Bladder microvascular endothelial cell (primary cell): Measurements from ENCODE around the gene GRIN3B. TPM values are rescaled to one million over a fixed set of nuclear protein-coding genes. Genes with fewer than 3 reads are reported as not detected.

Experiments used
- total RNA-seq: library from RNA; depleted of rRNA; stranded (reverse); fragments of >200 nt; gene quantifications from 2 replicates; pipeline ENCODE4 v1.2.3, GENCODE V29; 2014

The GRIN3B gene
- total RNA-seq: 0.50 and 0.97 TPM in 2 replicates

GRCh38 chr19:1000095-1000494, at the start of gene GRIN3B:
TSS of gene GRIN3B (plus strand) at chr19:1000419. CDS start at chr19:1000438, 19 bp downstream.

GRCh38 chr19:984165-984967, 15.9 kb upstream of the GRIN3B start, which contains the start of gene WDR18:
TSS of gene WDR18 (plus strand) at chr19:984345. CDS start at chr19:984354, 9 bp downstream.

GRCh38 chr19:1020868-1021425, 20.7 kb downstream of the GRIN3B start, which contains the start of gene TMEM259:
TSS of gene TMEM259 (minus strand) at chr19:1021123. CDS start at chr19:1020996, 127 bp downstream.

GRCh38 chr19:1025960-1026782, 26.0 kb downstream of the GRIN3B start, which contains the start of gene CNN2:
TSS of gene CNN2 (plus strand) at chr19:1026608. CDS start at chr19:1026662, 54 bp downstream.

GRCh38 chr19:1039646-1040475, 39.6 kb downstream of the GRIN3B start, which contains the start of gene ABCA7:
TSS of gene ABCA7 (plus strand) at chr19:1040107. CDS start at chr19:1041362, 1,255 bp downstream.

Other genes with a start within 250 kb of the GRIN3B start
- not detected in 2 replicates for gene MISP, start 249.3 kb upstream of the GRIN3B start, total RNA-seq
- 107 and 233 TPM in 2 replicates for gene PTBP1, start 203.0 kb upstream of the GRIN3B start, total RNA-seq
- 0.13 and 0.16 TPM in 2 replicates for gene PLPPR3, start 178.5 kb upstream of the GRIN3B start, total RNA-seq
- not detected in 2 replicates for gene AZU1, start 172.6 kb upstream of the GRIN3B start, total RNA-seq
- gene PRTN3, start 159.4 kb upstream of the GRIN3B start, total RNA-seq: not detected in 2 replicates
- not detected in 2 replicates for gene ELANE, start 148.1 kb upstream of the GRIN3B start, total RNA-seq
- gene CFD, start 140.8 kb upstream of the GRIN3B start, total RNA-seq: 1.5 and 1.8 TPM in 2 replicates
- gene MED16, start 107.2 kb upstream of the GRIN3B start, total RNA-seq: 18.3 and 54.2 TPM in 2 replicates
- not detected in 2 replicates for gene RNU6-9, start 106.9 kb upstream of the GRIN3B start, total RNA-seq
- 17.5 and 33.3 TPM in 2 replicates for gene R3HDM4, start 87.2 kb upstream of the GRIN3B start, total RNA-seq
- not detected in 2 replicates for gene KISS1R, start 83.1 kb upstream of the GRIN3B start, total RNA-seq
- gene ARID3A, start 74.4 kb upstream of the GRIN3B start, total RNA-seq: 9.2 and 16.4 TPM in 2 replicates
- gene WDR18, start 16.1 kb upstream of the GRIN3B start, total RNA-seq: 72.4 and 77.4 TPM in 2 replicates
- 37.9 and 71.6 TPM in 2 replicates for gene TMEM259, start 20.7 kb downstream of the GRIN3B start, total RNA-seq
- gene RNU6-2, start 21.1 kb downstream of the GRIN3B start, total RNA-seq: not detected in 2 replicates
- 120 and 249 TPM in 2 replicates for gene CNN2, start 26.2 kb downstream of the GRIN3B start, total RNA-seq
- gene ABCA7, start 39.7 kb downstream of the GRIN3B start, total RNA-seq: 6.2 and 7.8 TPM in 2 replicates
- 50.0 and 78.8 TPM in 2 replicates for gene ARHGAP45, start 66.7 kb downstream of the GRIN3B start, total RNA-seq
- 70.6 and 138 TPM in 2 replicates for gene POLR2E, start 95.0 kb downstream of the GRIN3B start, total RNA-seq
- gene GPX4, start 103.6 kb downstream of the GRIN3B start, total RNA-seq: 397 and 445 TPM in 2 replicates
- gene SBNO2, start 173.8 kb downstream of the GRIN3B start, total RNA-seq: 29.0 and 60.5 TPM in 2 replicates
- gene STK11, start 205.4 kb downstream of the GRIN3B start, total RNA-seq: 87.0 and 87.3 TPM in 2 replicates
- 0.81 and 3.0 TPM in 2 replicates for gene CBARP, start 237.6 kb downstream of the GRIN3B start, total RNA-seq
- 31.1 and 39.6 TPM in 2 replicates for gene ATP5F1D, start 241.3 kb downstream of the GRIN3B start, total RNA-seq
- 9.9 and 15.6 TPM in 2 replicates for gene MIDN, start 248.2 kb downstream of the GRIN3B start, total RNA-seq